HepG2 (cell line): ENCODE measurements around the gene LGI4. TPM values are rescaled to one million over a fixed set of nuclear protein-coding genes. Genes with fewer than 3 reads are reported as not detected.

ENCODE experiments used
- ATAC-seq: fragments of 200-7000 bp; cut with Tn5 transposase; 3 replicates; pipeline ENCODE4 v1.9.1; 2020; ENCODE audit warnings: mild to moderate bottlenecking, moderate library complexity
- BruUV-seq: library from RNA; stranded (reverse); fragments of 400-500 nt; replicated peaks from 2 replicates; lab custom pipeline; 2021; lab: Mats Ljungman, UMichigan
- CTCF ChIA-PET: fragments of 300-600 bp; formaldehyde crosslinking; extraction: SDS; loops from one replicate; lab custom pipeline; 2021; ENCODE audit warnings: low total read pairs, inconsistent platforms, low intra/inter-chr PET ratio; lab: Yijun Ruan, JAX
- POLR2A ChIA-PET: fragments of 350-600 bp; sonication (Branson Sonifier 250); formaldehyde crosslinking; loops from one replicate; lab custom pipeline; 2020; ENCODE audit warnings: antibody characterized with exemption, inconsistent platforms; lab: Yijun Ruan, JAX
- DNase-seq: peaks from one replicate; pipeline ENCODE4 v3.0.0-alpha.2; 2015; ENCODE audit warnings: low spot score
- FAIRE-seq: peaks from 3 replicates; lab custom pipeline; 2011; peaks lifted over from hg19 to GRCh38; lab: Jason Lieb, UNC
- H2AFZ ChIP-seq: one replicate; pipeline ENCODE4 v1.6.1; 2011; ENCODE audit warnings: low read length, inconsistent platforms
- H3K27ac ChIP-seq: fragments of 300-600 bp; 3 replicates; pipeline ENCODE4 v1.8.0; 2011; ENCODE audit warnings: mixed run types, mild to moderate bottlenecking, mixed read lengths, low read length, inconsistent platforms; ENCODE audit not compliant: insufficient read depth; ENCODE audit errors: extremely low read length
- H3K27me3 ChIP-seq, 2 experiments: fragments of 200-600 bp in 1 of 2; 2 replicates in 1 of 2; 3 replicates in 1 of 2; pipeline versions ENCODE4 v1.6.0 to v1.8.0; 2011; ENCODE audit warnings: low read length in 2 of 2, mild to moderate bottlenecking in 2 of 2, moderate library complexity in 2 of 2, inconsistent platforms in 1 of 2; ENCODE audit not compliant: insufficient read depth in 2 of 2, control insufficient read depth in 1 of 2
- H3K36me3 ChIP-seq, 2 experiments: fragments of 200-600 bp in 1 of 2; replicated peaks in 1 of 2; 2 replicates in 1 of 2; 3 replicates in 1 of 2; pipeline versions ENCODE4 v1.5.1 to v1.8.0; 2011; ENCODE audit warnings: low read length in 2 of 2, inconsistent platforms in 1 of 2; ENCODE audit not compliant: insufficient read depth in 2 of 2, control insufficient read depth in 1 of 2
- H3K4me1 ChIP-seq: 2 replicates; pipeline ENCODE4 v1.5.1; 2012; ENCODE audit warnings: low read length, inconsistent platforms; ENCODE audit not compliant: insufficient read depth
- H3K4me2 ChIP-seq: 2 replicates; pipeline ENCODE4 v1.6.0; 2011; ENCODE audit warnings: low read depth, low read length, inconsistent platforms
- H3K4me3 ChIP-seq, 3 experiments: fragments of 200-600 bp in 1 of 3; sonication (generic), shearing (Covaris generic) in 1 of 3; replicated peaks in 1 of 3; 2 replicates each; pipeline ENCODE4 v1.5.1; 2011 to 2016; ENCODE audit warnings: low read length in 3 of 3, inconsistent platforms in 2 of 3, low read depth in 2 of 3, mild to moderate bottlenecking in 2 of 3, control low read depth in 1 of 3, mixed read lengths in 1 of 3; ENCODE audit not compliant: insufficient read depth in 1 of 3
- H3K79me2 ChIP-seq: one replicate; pipeline ENCODE4 v1.6.1; 2011; ENCODE audit warnings: low read length, inconsistent platforms; ENCODE audit not compliant: insufficient read depth
- H3K9ac ChIP-seq: 2 replicates; pipeline ENCODE4 v1.6.0; 2011; ENCODE audit warnings: mild to moderate bottlenecking, low read depth, low read length, inconsistent platforms; ENCODE audit not compliant: insufficient read depth
- H3K9me3 ChIP-seq: 2 replicates; pipeline ENCODE4 v1.5.1; 2012; ENCODE audit warnings: mild to moderate bottlenecking, low read length
- H4K20me1 ChIP-seq: 2 replicates; pipeline ENCODE4 v1.6.0; 2011; ENCODE audit warnings: inconsistent platforms, mild to moderate bottlenecking, low read length, moderate library complexity; ENCODE audit not compliant: insufficient read depth
- DPF2 ChIP-seq: sonication (generic); formaldehyde crosslinking; IDR thresholded peaks from 2 replicates; pipeline ENCODE4 v1.4.0; 2020; ENCODE audit warnings: mild to moderate bottlenecking, low read depth, missing genetic modification reagents, borderline replicate concordance
- EEA1 ChIP-seq: sonication (generic); formaldehyde crosslinking; IDR thresholded peaks from 2 replicates; pipeline ENCODE4 v1.5.1; 2020; ENCODE audit warnings: mild to moderate bottlenecking, missing genetic modification reagents, borderline replicate concordance
- FLYWCH1 ChIP-seq: sonication (generic); formaldehyde crosslinking; IDR thresholded peaks from 2 replicates; pipeline ENCODE4 v1.8.1; 2023; ENCODE audit warnings: mild to moderate bottlenecking, missing genetic modification reagents
- IKZF5 ChIP-seq: IDR thresholded peaks from 2 replicates; pipeline ENCODE4 v1.6.1; 2018; ENCODE audit warnings: missing genetic modification reagents, mild to moderate bottlenecking, missing compliant biosample characterization
- MATR3 ChIP-seq: sonication (generic); formaldehyde crosslinking; IDR thresholded peaks from 2 replicates; pipeline ENCODE4 v1.4.0; 2020; ENCODE audit warnings: missing genetic modification reagents
- MTF2 ChIP-seq: sonication (generic); formaldehyde crosslinking; IDR thresholded peaks from 2 replicates; pipeline ENCODE4 v1.5.0; 2020; ENCODE audit warnings: missing genetic modification reagents, borderline replicate concordance
- RAD51 ChIP-seq: fragments of 450-650 bp; IDR thresholded peaks from 2 replicates; pipeline ENCODE4 v1.6.1; 2016; ENCODE audit warnings: borderline replicate concordance
- RBM39 ChIP-seq: fragments of 200-400 bp; formaldehyde crosslinking; IDR thresholded peaks from one replicate; pipeline ENCODE4 v1.6.1; 2018; ENCODE audit warnings: antibody characterized with exemption, mild to moderate bottlenecking, low read depth, low read length; ENCODE audit not compliant: poor library complexity, severe bottlenecking
- ZNF354B ChIP-seq: sonication (generic); formaldehyde crosslinking; IDR thresholded peaks from 2 replicates; pipeline ENCODE4 v1.8.0; 2022; ENCODE audit warnings: mild to moderate bottlenecking, missing genetic modification reagents
- ZNF513 ChIP-seq: sonication (generic); formaldehyde crosslinking; conservative IDR thresholded peaks from 2 replicates; pipeline ENCODE4 v1.5.0; 2020; ENCODE audit warnings: missing genetic modification reagents
- ZNF547 ChIP-seq: sonication (generic); formaldehyde crosslinking; IDR thresholded peaks from 2 replicates; pipeline ENCODE4 v1.5.1; 2020; ENCODE audit warnings: mild to moderate bottlenecking, missing genetic modification reagents
- ZNF674 ChIP-seq: sonication (generic); formaldehyde crosslinking; IDR thresholded peaks from 2 replicates; pipeline ENCODE4 v1.5.0; 2020; ENCODE audit warnings: low read depth, mild to moderate bottlenecking, missing genetic modification reagents
- ZNF7 ChIP-seq: IDR thresholded peaks from 2 replicates; pipeline ENCODE4 v1.6.1; 2016; ENCODE audit warnings: missing biosample characterization, missing genetic modification reagents
- ZSCAN25 ChIP-seq: sonication (generic); formaldehyde crosslinking; IDR thresholded peaks from 2 replicates; pipeline ENCODE4 v1.8.0; 2022; ENCODE audit warnings: mild to moderate bottlenecking, missing genetic modification reagents
- ZZZ3 ChIP-seq: sonication (generic); formaldehyde crosslinking; IDR thresholded peaks from 2 replicates; pipeline ENCODE4 v1.4.0; 2020; ENCODE audit warnings: missing genetic modification reagents, mild to moderate bottlenecking, borderline replicate concordance
- WGBS: methylation state at CpG from one replicate; pipeline ENCODE4 v1.1.6; 2017; ENCODE audit warnings: low lambda C conversion rate; 5-methylcytosine and 5-hydroxymethylcytosine counted together
- in situ Hi-C: cut with HindIII; loops from 2 replicates; pipeline ENCODE4 v1.10.0; 2017; ENCODE audit warnings: low pct_unique_long_range_greater_than_20kb; ENCODE audit not compliant: extremely low pct_ligation_motif_present
- intact Hi-C: fragments of 100-400 bp; cut with micrococcal nuclease; formaldehyde crosslinking; loops from one replicate; pipeline ENCODE4 v1.10.0; 2022; ENCODE audit not compliant: unreplicated experiment
- polyA plus RNA-seq, 8 experiments: library from polyadenylated mRNA; depleted of rRNA in 3 of 8; stranded (reverse) in 7 of 8; unstranded in 1 of 8; fragments of >200 nt; fragmentation: Illumina TruSeq in 4 of 8; extraction: Trizol in 4 of 8; gene quantifications; 2 replicates each; pipeline versions ENCODE4 v1.2.1 to v1.2.3, GENCODE V29; 2011 to 2016; ENCODE audit warnings: low read depth in 4 of 8, missing spikeins in 1 of 8, mixed read lengths in 1 of 8; ENCODE audit not compliant: insufficient read depth in 1 of 8
- total RNA-seq, 5 experiments: library from RNA; depleted of rRNA; stranded (reverse); fragments of >200 nt; fragmentation: Illumina TruSeq; extraction: Trizol; gene quantifications; 2 replicates each; pipeline ENCODE4 v1.2.3, GENCODE V29; 2016; ENCODE audit warnings: low read depth in 1 of 5

The LGI4 gene
- total and polyA plus RNA-seq, 2 of the 13 experiments (the other 11 are each of a cell fraction or from before 2014, with no cell fraction given): 2.8 TPM; not detected in 1

- DNase-seq (no peak), ATAC-seq (no peak), FAIRE-seq (no peak)
- no peak overlapping the region for H3K9ac ChIP-seq
- peaks cover 12 to 57% of the 10 kb centered on the region in 2 experiments for H3K27me3 ChIP-seq
- WGBS: 0% methylated on average over 1 of the region's 14 CpGs
- in situ Hi-C loops: no loop called here
- H3K4me2 ChIP-seq: no peak overlapping the region
- no peaks in the 10 kb centered on the region for H4K20me1 ChIP-seq
- no peak overlapping the region for H3K4me3 ChIP-seq
- ChIA-PET POLR2A (no interaction called here), CTCF (no interaction called here)
- no peak overlapping the region for H3K27ac ChIP-seq
- no peaks in the 10 kb centered on the region for H3K36me3 ChIP-seq
- H3K79me2 ChIP-seq: no peaks in the 10 kb centered on the region
- H3K4me1 ChIP-seq: peaks cover 9% of the 10 kb centered on the region; the same call in 1 of the 2 replicates
- H3K9me3 ChIP-seq: no peaks in the 10 kb centered on the region
- TF ChIP-seq IKZF5: no peak
- intact Hi-C loops: no loop called here
- no TSS peak for BruUV-seq
- H2AFZ ChIP-seq: no peak overlapping the region
Measured at GRCh38 chr19:35079826-35080225, 55.0 kb downstream of the LGI4 start.

DNA sequence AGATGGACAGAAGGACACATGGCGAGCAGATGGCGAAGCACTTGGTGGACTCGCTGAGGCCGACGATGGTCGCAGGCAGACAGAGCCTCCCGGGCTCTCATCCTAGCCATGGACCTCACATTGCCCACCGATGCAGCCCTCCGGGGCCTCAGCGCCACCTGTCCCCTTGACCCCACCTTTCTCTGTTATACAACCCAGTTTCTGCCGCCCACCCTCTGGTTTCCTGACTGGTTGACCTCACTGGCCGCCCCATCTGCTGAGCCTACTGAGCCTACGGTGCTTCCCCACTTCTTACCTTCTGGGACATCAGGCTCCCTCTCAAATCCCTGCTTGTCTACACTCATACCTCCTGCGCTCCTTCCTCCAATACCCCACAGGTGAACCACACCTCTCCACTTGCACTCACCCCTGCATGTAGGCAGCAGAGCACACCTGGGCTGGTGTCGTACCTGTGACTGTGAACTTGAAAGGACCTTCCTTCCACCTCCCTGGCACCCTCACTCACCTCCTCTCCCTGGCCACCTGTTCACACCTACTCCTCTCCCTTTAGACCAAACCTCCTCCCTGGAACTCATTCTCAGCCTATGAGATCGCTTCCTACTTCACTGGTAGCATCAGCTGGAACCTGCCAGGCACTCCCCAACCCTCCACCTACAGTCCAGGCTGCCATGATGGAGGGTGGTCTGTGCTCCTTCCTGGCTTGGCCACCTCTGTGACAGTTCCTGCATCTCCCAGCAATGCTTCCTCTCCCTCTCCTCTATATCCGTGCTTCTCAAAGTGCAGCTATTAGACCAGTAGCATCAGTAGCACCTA, 57.2 kb downstream of the LGI4 start:
- Histone ChIP-seq H3K4me1 (no peaks in the 10 kb centered on the region), H3K79me2 (no peaks in the 10 kb centered on the region), H3K27ac (no peak overlapping the region), H3K9me3 (no peaks in the 10 kb centered on the region), H3K36me3 (no peaks in the 10 kb centered on the region), H4K20me1 (no peaks in the 10 kb centered on the region), H3K4me3 (no peak overlapping the region), H2AFZ (no peak overlapping the region), H3K9ac (no peak overlapping the region), H3K4me2 (no peak overlapping the region), H3K27me3 (peaks cover 16 to 73% of the 10 kb centered on the region in 2 experiments)
- WGBS: 57% methylated on average over 16 of the region's 17 CpGs
- CTCF ChIA-PET: no interaction called here
- intact Hi-C loops (no loop called here), in situ Hi-C loops (no loop called here)
- FAIRE-seq (no peak), ATAC-seq (no peak), DNase-seq (no peak)
- BruUV-seq: no TSS peak
- POLR2A ChIA-PET: no interaction called here
- TF ChIP-seq FLYWCH1 (CRISPR knock-in tag) (no peak), RAD51 (no peak), ZZZ3 (CRISPR knock-in tag) (no peak), ZNF674 (CRISPR knock-in tag) (no peak), MTF2 (CRISPR knock-in tag) (no peak), ZNF354B (CRISPR knock-in tag) (no peak), ZNF7 (CRISPR knock-in tag) (no peak), MATR3 (CRISPR knock-in tag) (no peak), ZSCAN25 (CRISPR knock-in tag) (no peak), ZNF513 (CRISPR knock-in tag) (no peak), EEA1 (no peak), ZNF547 (CRISPR knock-in tag) (no peak), RBM39 (no peak), DPF2 (CRISPR knock-in tag) (no peak)
